ENCODE results near the gene NME3.

Gene NME3

GRCh38 chr16:1779741-1780676 is 8.7 kb upstream of the NME3 start:
- DNase-seq, result no peak

- no peak for DNase-seq
Measured at GRCh38 chr16:1779234-1779701, 7.9 kb upstream of the NME3 start.

GRCh38 chr16:1778200-1779179 is 7.1 kb upstream of the NME3 start:
- no peak for DNase-seq

GRCh38 chr16:1777375-1778199 is 6.2 kb upstream of the NME3 start:
- no peak for DNase-seq

GRCh38 chr16:1776991-1777374 is 5.6 kb upstream of the NME3 start:
- DNase-seq, result no peak

GRCh38 chr16:1776672-1776955 is 5.3 kb upstream of the NME3 start:
- DNase-seq, result no peak

- no peak for DNase-seq
Measured at GRCh38 chr16:1775846-1776671, 4.7 kb upstream of the NME3 start.

GRCh38 chr16:1775006-1775845 is 3.9 kb upstream of the NME3 start:
- DNase-seq, result no peak

GRCh38 chr16:1774448-1774780 is 3.1 kb upstream of the NME3 start:
- no peak for DNase-seq

- peak; percentile 50 for DNase-seq
Measured at GRCh38 chr16:1773703-1774447, 2.5 kb upstream of the NME3 start.

GRCh38 chr16:1772908-1773702 is 1.8 kb upstream of the NME3 start, which contains the start of gene MRPS34:
Gene MRPS34, minus strand, starts transcription at chr16:1773134. Its CDS starts 15 bp downstream, at chr16:1773119.
- DNase-seq, result peak; percentile 94

- DNase-seq, result peak; percentile 73
Measured at GRCh38 chr16:1772362-1772907, 1.1 kb upstream of the NME3 start, which contains the start of gene EME2. Gene EME2, plus strand, starts transcription at chr16:1772810. Its CDS starts 418 bp downstream, at chr16:1773228.

GRCh38 chr16:1771864-1772361 is 570 bp upstream of the NME3 start:
- DNase-seq, result peak; percentile 66

GRCh38 chr16:1770328-1771187 is 785 bp downstream of the NME3 start:
- no peak for DNase-seq

- DNase-seq, result no peak
Measured at GRCh38 chr16:1769402-1770300, 1.7 kb downstream of the NME3 start.

GRCh38 chr16:1768767-1769401 is 2.5 kb downstream of the NME3 start:
- DNase-seq, result no peak

Measured in NCI-H146 (cell line).